Activated gamma-delta T cell (primary cell): ENCODE measurements around the gene FNDC5.

Source experiments
- DNase-seq: peaks from one replicate; lab custom pipeline; 2025; lab: John Stamatoyannopoulos, UW

Gene FNDC5

DNA sequence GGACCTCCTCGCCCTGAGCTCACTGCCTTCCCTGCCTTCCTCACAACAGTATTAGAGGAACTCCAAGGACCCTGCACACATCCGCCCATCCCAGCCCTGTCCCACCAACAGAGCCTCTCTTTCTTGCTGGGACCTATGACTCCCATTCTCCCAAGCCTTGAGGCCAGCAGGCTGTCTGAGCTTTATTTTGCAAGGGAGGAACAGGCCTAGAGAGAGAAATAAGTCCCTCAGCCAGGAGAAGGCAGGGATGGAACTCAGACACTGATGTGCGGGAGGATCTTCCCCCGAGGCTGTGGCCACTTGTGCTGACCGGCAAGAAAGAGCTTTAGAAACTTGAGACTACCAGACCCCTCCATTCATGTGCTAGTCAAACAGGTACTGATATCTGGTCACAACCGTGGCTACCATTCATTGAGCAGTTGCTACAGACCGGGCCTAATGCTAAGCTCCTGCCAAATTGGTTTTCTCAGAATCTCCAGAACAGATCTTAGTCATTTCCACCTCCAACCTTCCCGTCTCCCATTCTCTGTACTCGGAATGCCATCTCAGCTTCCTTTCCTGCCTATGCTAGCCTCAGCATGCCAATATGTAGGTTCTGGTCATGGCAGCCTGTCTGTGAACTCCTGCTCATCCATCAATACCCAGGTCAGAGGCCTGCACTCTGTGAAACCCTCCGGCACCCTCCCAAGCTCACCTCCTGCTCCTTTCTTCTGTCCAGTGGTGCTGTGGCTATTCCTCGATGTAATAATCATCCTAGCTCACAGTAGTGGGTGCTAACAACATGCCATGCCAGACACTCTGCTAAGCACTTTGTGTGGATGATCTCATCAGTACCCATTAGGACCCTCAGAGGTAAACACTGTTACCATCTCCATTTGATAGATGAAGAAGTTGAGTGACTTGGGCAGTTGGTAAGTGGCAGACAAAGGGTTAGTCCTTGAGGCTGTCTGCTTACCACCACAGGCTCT lies 26.7 kb upstream of the FNDC5 start:
- DNase-seq, result no peak

DNA sequence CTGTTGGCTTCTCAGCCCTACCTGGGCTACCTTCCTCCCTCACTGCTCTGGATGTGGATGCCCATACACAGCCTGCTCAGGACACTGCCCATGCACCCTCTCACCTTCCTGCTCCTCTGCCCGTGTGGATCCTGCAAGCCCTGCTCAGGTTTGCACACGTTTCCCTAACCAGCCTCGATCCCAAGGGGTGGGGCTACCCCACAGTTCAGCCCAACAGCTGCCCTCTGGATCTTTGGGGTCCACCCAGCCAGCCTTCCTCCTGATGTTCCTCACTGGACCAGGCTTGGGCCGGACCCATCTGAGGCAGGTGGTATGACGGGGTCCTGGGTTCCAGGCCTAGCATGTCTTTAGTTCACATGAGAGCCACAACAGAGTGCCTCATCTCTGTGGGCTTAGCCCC lies 25.7 kb upstream of the FNDC5 start:
- no peak for DNase-seq

DNA sequence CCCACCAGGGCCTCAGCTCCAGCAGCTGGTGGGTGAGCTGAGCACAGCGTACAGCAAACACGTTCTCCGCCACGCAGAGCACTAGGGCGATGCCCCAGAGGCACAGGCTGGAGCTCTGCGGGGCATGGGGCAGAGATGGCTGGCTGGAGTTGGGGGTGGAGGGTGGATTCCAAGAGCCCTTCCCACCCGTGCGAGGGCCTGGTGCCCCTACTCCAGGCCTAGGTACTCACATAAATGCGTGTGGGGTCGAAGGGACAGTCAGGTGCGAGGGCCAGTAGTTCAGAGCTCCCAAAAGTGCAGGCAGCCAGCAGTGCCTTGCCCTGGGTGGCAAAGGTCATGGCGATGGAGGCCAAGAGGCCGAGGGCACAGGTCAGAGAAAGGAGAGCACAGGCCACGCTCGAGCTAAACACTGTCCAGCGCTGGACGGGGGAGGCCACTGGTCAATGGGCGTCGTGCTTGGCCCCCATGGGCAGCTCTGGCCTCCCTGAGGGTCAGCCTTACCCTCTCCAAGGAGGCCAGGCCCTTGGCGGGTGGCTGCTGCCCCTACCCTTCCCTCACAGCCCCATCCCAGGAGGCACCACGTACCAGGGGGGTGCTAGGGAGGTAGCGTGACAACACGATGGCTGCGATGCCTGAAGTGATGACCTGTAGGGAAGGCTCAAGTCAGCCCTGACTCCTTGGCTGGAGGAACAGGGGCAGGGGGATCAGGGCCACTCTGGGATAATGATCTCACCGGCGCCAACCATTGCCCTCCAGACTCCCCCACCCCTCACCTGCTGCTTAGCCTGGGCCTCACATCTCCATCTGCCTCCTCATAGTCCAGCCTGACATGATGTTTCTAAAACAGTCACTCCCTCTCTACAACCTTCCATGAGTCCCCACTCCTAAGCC lies 24.9 kb upstream of the FNDC5 start:
- DNase-seq, result no peak

DNA sequence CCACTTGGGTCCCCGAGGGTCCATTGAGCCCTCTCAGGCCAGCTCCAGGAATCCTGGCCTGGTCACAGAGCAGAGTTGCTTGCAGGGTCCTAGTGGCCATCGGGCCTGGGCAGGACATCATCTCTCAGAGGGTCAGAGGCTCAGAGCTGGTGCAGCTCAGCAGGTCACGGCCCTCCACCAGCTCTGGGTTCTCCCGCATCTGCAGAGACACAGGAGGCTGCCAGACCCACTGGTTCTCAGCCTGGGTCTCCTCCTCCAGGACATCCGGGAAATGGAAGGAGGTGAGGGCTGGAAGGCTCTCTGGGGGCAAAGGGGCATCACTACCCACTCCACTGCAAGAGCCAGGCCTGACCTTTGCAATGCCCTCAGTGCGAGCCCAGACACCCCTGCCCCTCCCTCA lies 24.0 kb upstream of the FNDC5 start:
- no peak for DNase-seq

DNA sequence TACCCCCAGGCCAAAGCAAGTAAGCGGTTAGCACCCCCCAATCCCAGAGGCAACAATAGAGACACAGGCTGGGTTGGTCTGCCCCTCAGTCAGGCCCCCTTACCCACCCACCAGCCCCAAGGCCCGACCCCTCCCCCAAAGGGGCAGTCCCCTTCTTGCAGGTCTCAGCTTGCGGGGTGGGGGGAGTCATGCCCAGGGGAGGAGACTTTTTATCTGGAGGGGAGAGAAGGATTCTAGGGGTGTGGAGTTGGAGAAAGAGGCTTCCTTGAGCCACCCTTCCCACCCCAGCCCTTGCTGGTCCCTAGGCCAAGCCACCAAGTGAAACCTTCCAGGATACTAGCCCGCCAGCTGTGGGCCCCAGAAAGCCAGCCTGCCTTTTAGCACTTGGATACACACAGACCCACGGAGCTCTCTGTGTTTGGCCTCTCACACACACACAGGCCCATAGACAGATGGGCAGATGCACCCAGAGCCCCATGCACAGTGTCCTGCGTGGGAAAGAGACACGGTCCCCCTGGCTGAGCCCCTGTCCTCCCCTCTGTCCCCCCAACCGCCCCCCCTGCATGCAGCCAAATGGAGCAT lies 23.4 kb upstream of the FNDC5 start:
- no peak for DNase-seq

DNA sequence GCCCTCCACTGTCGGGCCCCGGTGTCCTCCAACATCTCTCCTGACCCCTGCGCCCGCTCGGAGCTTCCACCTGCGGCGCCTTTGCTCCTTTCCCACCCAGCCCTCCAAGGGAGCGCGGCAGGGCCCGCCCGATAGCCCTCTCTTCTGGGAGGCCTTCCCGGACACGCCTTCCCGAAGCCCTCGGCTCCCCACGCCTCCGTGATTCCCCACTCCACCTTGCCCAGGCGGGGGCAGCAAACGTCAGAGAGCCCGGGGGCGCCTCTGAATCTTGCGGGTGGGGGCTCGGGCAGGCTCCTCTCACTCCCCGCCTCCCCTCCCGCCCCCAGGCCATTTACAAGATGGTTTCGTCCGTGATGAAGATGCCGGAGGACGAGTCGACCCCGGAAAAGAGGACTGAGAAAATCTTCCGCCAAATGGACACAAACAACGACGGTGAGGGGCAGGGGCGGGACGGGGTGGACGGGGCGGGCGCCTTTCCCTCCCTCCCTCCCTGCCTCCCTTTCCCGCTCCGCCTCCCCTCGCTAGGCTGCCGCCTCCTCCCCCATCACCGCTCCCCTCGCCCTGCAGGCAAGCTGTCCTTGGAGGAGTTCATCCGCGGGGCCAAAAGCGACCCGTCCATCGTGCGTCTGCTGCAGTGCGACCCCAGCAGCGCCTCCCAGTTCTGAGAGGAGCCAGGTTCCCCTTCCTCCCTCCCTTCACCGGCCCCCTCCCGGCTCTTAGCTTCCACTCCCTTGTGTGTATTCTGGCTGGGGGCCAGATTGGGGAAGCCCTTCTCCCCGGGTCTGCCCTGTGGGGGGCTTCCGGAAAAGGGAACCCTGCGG lies 22.7 kb upstream of the FNDC5 start:
- DNase-seq, result no peak

DNA sequence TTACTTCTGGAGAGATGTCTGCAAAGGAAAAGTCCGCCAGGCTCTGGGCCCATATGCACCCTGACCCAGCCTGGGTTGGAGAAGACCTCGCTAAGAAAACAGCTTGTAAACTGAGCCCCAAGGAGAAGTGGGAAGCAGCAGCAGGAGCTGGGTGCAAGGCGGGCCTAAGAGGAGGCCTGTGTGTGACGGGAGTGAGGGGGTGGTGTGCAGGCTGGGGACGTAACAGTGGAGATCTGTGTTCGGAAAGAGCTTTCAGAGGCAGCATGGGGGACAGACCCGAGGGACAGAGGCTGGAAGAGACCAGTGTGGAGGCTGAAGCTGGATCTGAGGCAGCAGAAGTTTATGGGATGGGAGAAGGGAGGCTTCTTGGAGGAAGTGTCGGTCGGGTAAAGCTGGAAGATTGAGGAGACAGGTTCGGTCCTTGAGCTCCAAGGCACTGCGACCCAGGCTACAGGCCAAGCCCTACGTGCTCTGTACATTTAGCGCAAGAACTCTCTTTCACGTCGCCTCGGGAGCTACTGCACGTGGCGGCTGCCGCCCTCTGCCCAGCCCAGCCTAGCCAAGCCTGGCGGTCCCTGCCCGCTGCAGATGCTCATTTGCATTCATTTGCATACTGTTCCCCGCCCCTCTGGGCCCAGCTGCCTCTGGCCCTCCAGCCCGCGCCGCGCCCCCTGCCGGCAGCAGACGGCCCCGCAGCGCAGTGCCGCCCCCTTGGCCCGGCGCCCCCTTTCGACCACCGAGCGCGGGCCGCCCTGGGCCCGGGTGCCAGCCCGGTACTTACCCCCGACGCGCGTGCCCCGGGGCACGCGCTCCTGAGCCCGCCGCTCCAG lies 21.9 kb upstream of the FNDC5 start:
- no peak for DNase-seq

DNA sequence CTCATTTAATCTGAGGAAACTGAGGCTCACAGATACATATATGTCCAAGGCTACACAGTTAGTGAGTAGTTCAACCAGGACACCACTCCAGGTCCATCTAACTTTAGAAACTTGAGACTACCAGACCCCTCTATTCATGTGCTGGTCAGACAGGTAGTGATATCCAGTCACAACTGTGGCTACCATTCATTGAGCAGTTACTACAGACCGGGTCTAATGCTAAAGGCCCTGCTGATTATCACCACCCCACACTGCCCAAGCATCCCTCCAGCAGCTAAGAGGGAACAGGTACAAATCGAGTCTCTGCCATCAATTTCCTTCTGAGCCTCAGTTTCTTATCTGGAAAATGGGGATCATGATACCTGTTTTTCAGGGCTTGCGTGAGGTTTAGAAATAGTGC lies 20.9 kb upstream of the FNDC5 start:
- DNase-seq, result no peak

DNA sequence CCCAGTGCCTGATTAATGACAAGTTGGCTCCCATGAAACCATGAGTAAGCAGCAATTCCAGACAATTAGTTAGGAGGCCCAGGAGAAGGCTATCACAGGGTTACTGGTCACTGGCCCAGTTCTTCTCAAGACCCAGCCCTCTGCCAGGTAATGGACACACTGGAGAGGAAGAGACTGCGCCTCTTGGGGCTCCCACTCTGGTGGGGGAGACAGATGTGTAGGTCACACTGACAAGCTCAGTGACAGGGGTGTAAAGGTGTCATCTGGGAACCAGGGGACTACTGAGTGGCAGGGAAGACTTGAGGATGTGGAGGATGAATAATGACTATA lies 20.5 kb upstream of the FNDC5 start:
- DNase-seq, result no peak

DNA sequence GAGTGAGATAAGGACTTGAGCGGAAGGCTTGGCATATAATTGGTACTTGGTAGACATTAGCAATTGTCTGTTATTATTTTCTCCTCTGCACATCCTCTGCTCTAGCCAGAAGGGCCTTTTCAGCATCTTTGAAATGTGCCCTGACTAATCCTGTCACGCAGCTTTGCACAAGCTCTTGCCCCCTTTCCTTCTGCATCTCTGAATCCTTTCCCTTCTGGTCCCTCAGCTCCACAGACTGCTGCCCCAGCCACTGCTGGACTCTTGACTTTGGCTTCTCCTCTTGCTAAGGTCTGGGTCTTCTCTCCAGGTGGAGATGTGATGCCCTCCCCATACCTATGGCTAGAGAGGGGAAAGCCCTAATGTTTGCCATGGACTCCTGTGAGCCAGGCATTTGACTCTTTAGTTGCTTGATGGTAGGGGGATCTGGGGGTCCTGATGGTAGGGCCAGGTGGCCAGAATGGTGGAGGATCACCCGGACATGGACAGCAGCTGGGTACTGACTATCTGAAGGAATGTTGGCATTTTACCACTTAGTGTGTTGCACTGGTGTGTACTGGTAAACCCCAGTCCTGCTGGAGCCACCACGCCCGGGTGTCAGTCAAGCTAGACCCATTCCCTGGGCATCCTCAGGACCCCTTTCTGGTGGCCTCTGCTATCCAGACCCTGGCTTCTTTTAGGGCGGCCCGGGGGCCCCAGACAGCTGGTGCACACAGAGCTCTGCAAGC lies 20.0 kb upstream of the FNDC5 start:
- no peak for DNase-seq

DNA sequence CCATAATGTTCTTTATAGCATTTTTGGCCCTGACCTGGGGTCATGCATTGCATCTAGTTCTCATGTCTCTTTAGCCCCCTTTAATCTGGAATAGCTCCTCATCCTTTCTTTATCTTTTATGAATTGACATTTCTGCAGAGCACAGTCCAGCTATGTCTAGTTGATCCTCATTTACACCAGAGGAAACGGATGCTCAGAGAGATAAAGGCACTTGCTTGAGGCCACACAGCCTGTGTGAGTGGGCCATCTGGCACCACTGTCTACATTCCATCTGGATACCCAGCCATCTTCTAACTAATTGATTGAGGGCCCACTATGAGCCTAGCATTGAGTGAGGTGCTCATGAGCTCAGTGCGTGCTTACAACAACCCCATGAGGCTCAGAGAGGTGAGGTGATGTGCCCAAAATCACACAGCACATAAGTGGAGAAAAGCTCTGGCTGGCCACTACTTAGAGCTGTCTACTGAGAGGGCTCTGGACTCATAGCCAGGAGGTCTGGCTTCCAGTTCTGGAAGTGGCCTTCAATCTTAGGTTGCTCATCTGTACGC lies 19.1 kb upstream of the FNDC5 start:
- no peak for DNase-seq

DNA sequence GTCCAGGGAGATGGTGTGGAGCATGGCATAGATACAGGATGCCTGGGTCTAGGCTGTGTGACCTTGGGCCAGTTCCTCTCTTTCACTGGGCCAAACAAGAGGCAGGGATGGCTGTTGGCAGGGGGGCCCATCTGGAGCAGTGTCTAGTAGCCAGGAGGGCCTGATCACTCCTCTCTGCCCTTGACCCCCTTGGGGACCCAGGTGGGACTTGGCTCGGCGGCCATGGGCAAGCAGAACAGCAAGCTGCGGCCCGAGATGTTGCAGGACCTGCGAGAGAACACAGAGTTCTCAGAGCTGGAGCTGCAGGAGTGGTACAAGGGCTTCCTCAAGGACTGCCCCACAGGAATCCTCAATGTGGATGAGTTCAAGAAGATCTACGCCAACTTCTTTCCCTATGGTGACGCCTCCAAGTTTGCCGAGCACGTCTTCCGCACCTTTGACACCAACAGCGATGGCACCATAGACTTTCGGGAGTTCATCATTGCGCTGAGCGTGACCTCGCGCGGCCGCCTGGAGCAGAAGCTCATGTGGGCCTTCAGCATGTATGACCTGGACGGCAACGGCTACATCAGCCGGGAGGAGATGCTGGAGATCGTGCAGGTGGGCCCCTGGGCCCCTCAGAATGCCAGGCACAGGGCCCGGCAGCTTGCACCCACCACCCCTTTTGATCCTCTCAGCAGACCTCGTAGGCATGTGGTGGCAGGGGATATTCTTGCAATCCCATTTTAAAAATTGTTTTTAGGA lies 18.1 kb upstream of the FNDC5 start:
- no peak for DNase-seq

DNA sequence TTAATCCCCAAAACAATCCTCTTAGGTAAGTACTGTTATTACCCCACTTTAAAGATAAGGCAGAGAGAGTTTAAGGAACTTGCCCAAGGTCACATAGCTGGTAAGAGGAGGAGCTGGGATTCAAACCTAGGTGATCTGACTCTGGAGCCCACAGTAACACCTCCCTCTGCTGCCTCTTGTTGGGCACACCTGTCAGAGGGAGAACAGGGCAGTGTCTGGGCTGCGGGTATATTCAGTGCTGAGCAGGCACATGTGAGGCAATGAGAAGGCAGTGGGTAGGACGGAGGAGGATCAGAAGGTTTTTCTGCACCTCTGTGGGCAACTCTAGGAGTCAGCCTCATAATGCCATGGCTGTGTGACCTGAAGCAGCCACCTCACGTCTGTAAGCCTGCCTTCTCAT lies 17.4 kb upstream of the FNDC5 start:
- no peak for DNase-seq

DNA sequence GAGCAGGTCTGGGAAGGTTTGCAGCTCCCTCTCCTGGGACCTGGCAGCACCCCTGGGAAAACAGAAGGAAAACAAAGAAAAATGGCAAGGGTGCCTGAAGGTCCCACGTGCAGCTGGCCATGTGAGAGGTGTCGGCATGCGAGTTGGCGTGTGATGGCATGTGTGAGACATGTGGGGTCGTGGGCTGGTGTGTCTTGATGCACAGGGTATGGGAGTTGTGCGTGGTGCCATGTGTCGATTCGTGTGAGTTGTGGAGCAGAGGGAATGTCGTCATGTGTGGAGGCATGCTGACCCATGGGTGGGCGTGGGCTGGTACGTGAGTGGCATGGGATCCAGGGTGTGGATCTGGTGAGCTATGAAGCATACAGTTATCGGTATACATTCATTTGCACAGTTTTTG lies 16.9 kb upstream of the FNDC5 start:
- no peak for DNase-seq

DNA sequence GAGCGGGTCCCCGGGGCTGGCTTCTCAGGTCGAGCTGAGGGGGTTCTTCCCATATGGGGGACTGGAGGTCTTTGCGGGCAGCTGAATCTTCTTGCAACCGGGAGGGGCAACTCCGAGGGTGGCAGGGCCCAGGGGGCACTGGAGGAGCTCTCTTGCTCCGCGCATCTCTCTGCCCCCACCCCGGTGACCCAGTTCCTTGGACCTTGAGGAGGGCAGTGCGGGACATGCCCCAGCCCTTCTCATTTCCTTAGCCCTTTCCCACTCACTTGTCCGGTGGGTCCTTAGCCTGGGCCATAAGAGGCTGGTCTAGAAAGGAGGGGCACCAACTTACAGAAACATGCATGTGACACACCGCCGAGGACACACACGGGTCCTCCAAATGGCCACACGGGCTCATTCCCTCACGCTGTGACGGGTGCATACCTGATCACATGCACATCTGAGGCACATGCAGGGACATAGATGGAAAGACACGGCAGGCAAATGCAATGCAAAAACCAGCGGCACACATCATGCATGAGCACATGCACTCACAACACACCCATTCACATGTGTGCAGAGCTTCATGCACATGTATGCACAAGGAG lies 16.2 kb upstream of the FNDC5 start:
- DNase-seq, result no peak

DNA sequence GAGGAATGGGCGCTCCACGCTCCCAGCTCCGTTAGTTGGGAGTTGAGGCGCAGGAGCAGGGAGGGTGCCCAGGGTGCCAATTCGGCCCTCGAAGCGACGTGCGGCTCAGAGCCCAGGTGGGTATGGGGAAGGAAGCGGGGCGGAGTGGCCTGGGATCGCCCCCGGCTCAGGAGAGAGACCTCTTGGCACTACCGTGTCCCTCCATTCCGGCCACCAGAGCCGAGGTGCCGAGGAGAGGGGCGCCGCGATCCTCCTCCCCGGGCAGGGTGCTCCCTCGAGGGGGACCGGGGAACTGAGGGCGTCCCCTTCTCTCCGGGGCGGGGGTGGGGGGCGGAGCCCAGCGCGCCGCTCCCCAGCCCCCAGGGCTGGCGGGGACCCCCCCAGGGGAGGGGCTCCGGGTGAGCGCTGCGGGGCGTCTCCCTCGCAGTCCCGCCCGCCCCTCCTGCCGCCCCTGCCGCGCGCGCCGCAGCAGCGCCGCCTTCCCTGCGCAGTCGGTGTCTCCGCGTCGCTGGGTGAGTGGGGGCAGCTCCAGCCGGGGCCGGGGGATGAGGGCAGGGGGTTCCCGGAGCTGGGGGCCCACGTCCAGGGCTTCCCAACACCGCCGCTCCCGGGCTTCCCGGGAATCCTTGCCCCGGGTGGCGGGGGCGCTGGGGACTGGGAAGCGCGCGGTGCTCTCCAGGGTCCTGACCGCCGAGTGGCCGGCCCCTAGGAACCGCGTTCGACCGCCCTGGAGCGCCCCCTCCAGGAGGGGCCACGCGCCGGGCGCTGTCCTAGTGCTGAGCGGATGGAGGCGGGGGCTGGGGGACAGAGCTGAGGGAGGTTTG lies 15.5 kb upstream of the FNDC5 start, which contains the start of gene HPCA:
Gene HPCA, plus strand, starts transcription at position 488 of the 824 bp plus-strand sequence. CDS start 2,408 bp downstream, outside the sequence.
- DNase-seq, result no peak

DNA sequence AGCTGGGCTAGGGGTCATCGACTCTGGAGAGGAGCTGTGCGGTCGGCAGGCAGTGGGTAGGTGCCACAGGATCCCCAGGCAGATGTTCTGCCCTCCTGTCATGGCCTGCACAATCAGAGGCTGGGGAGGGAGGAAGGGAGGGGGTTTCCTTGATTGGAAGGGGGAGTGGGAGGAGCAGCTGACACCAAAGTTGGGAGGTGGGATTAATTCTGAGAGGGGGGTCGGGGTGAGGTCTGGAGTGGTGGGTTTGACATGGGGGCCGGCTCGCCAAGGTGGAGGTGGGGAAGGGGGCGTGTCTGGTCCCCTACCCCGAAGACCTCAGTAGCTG lies 14.9 kb upstream of the FNDC5 start:
- DNase-seq, result no peak

DNA sequence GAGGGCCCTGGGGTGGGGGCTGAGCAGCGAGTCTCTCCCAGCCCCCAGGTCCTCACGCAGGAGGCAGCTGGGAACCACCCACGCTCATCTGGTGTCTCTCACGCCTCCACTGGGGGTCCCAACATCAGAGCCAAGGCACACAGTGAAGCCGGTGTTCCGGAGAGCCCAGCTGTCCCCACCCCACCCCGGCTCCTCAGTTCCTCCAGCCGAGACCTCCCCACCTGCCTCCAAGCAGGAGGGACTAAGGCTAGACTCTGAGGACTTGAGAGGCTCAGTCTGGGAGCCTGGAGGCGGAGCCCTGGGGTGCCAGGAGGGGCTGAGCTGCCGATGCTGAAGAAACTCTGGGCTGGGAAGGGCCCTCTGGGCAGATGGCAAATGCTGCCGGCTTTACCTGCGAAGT lies 14.0 kb upstream of the FNDC5 start:
- no peak for DNase-seq
